Adrenal gland (tissue), 12 donors: Measurements from ENCODE around the gene LRRC25. TPM values are rescaled to one million over a fixed set of nuclear protein-coding genes. Genes with fewer than 3 reads are reported as not detected.
A peak's percentile ranks its signal among the peaks of the same experiment; 100 is the strongest.

Source experiments
- DNase-seq, 7 donors: peaks; one replicate each; pipeline ENCODE4 v3.0.0-alpha.2; 2019 to 2020
- H3K27ac ChIP-seq, 5 donors: fragments of 200-600 bp; sonication (generic) in 4 of 5; 1 replicate in 3 of 5; 2 replicates in 2 of 5; pipeline versions ENCODE4 v1.5.1 to v1.8.0; 2016 to 2020; ENCODE audit warnings: mild to moderate bottlenecking in 1 of 5
- H3K27me3 ChIP-seq: fragments of 200-600 bp; 2 replicates; pipeline ENCODE4 v1.8.0; 2021
- H3K36me3 ChIP-seq, 2 donors: fragments of 200-600 bp; replicated peaks in 1 of 2; 1 replicate in 1 of 2; 2 replicates in 1 of 2; pipeline versions ENCODE4 v1.5.1 to v1.8.0; 2018 to 2022
- H3K4me1 ChIP-seq, 2 donors: fragments of 200-600 bp; replicated peaks in 1 of 2; 1 replicate in 1 of 2; 2 replicates in 1 of 2; pipeline versions ENCODE4 v1.5.1 to v1.8.0; 2018 to 2021
- H3K4me3 ChIP-seq, 4 donors: fragments of 200-600 bp; sonication (generic) in 3 of 4; one replicate each; pipeline ENCODE4 v1.5.1; 2016 to 2018
- H3K9me3 ChIP-seq, 3 donors: fragments of 200-600 bp; sonication (generic) in 1 of 3; replicated peaks in 1 of 3; 1 replicate in 2 of 3; 2 replicates in 1 of 3; pipeline versions ENCODE4 v1.5.1 to v1.8.0; 2016 to 2021
- POLR2A ChIP-seq, 2 donors: fragments of 450-650 bp; IDR thresholded peaks; one replicate each; pipeline ENCODE4 v1.6.1; 2017; ENCODE audit warnings: antibody characterized with exemption in 2 of 2, mild to moderate bottlenecking in 2 of 2, moderate library complexity in 1 of 2
- WGBS, 4 donors: extraction: QIAGEN DNeasy Blood & Tissue Kit in 2 of 4; methylation state at CpG; one replicate each; pipeline versions ENCODE4 v1.1.5 to v1.1.7; 2013 to 2017; 5-methylcytosine and 5-hydroxymethylcytosine counted together
- intact Hi-C, 2 donors: fragments of 100-400 bp; cut with DNase I; formaldehyde crosslinking; loops; one replicate each; pipeline versions ENCODE4 v1.14.1 to v1.15.0; 2022 to 2023
- polyA plus RNA-seq, 3 donors: library from polyadenylated mRNA; stranded (reverse); fragments of 200-250 nt in 2 of 3; fragments of 350-450 nt in 1 of 3; fragmentation: Illumina TruSeq in 1 of 3; extraction: RNeasy Lipid Tissue Mini Kit (QIAGEN cat#74804) in 1 of 3; gene quantifications; one replicate each; pipeline ENCODE4 v1.2.3, GENCODE V29; 2013 to 2014
- total RNA-seq, 9 donors: library from RNA; depleted of rRNA in 4 of 9; stranded (reverse); fragments of >200 nt in 4 of 9; fragments of 120-200 nt in 1 of 9; fragmentation: NEBNext Ultra II Directional in 1 of 9; extraction: Animal tissue kit (Norgen Biotek cat#: 25700) in 1 of 9; gene quantifications; one replicate each; pipeline versions ENCODE4 v1.1.0 to v1.2.4, GENCODE V29; 2013 to 2023
- TF ChIP-seq, protein P1 (sequence below), 6 experiments: fragments of 450-650 bp in 4 of 6; fragments of 200-600 bp in 2 of 6; sonication (generic) in 1 of 6; IDR thresholded peaks; 1 replicate in 5 of 6; 2 replicates in 1 of 6; pipeline versions ENCODE4 v1.5.1 to v1.8.0; 2016 to 2021; ENCODE audit warnings: antibody characterized with exemption in 6 of 6, mild to moderate bottlenecking in 2 of 6, moderate library complexity in 1 of 6
- donor health status: healthy with polysubstance abuse.
- donor health status: Bipolar disorder and iron deficiency.
- donor health status: DM: yes; HTN: yes; CAD: no.
- donor health status: DM: no; HTN: no; CAD: no.
- donor health status: DM: no; HTN: no; CAD: no.
- donor health status: DM: yes; HTN: yes; CAD: no.

Gene LRRC25
- total and polyA plus RNA-seq, 12 donors = 1.5 to 38.2 (median 17.0) TPM

DNA sequence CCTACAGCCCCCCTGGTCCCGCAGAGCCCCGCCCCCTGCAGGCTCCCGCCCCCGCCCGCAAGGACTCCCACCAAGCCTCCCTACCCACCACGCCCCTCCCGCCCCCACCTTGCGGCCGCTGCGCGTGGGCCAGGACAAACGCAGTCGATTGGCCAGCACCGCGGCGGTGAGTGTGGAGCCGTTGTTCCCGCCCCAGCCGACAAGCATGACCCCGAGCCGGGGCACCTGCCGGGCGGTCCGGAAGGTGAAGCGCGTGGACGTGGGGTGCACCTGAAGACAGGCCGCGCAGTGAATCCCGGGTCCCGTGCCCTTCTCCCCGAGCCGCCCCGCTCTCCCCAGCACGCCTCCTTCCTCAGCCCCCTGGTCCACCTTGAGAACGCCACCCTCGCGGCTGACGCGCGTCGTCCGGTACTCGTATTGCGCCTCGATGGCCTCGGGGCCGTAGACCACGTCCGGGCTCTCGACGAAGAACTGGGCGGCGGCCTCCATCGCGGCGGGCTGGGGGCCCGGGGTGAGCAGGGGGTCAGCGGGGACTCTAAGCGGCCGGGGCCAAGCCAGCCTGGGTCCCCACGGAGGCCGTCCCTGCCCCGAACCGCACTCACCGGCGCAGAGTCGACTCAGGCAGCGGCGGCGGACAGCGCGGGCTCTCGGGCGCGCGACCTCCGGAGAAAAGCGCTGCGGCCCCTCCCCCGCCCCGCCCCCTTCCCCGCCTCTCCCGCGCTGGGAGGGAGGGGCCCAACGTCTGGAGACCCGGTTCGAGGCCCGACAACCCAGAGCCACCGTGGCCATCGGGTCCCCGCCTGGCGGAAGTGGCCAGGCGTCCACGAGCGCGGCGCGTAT is 40.3 kb upstream of the LRRC25 start, which contains the start of gene ISYNA1:
ISYNA1 (minus strand) TSS at position 643 of the 840 bp plus-strand sequence; CDS start at position 489, 154 bp downstream.
- Histone ChIP-seq H3K27me3 (no peaks in the 10 kb centered on the region), H3K27ac (peak within 1 kb of the TSS; percentile 30 to 92 (median 66))

DNA sequence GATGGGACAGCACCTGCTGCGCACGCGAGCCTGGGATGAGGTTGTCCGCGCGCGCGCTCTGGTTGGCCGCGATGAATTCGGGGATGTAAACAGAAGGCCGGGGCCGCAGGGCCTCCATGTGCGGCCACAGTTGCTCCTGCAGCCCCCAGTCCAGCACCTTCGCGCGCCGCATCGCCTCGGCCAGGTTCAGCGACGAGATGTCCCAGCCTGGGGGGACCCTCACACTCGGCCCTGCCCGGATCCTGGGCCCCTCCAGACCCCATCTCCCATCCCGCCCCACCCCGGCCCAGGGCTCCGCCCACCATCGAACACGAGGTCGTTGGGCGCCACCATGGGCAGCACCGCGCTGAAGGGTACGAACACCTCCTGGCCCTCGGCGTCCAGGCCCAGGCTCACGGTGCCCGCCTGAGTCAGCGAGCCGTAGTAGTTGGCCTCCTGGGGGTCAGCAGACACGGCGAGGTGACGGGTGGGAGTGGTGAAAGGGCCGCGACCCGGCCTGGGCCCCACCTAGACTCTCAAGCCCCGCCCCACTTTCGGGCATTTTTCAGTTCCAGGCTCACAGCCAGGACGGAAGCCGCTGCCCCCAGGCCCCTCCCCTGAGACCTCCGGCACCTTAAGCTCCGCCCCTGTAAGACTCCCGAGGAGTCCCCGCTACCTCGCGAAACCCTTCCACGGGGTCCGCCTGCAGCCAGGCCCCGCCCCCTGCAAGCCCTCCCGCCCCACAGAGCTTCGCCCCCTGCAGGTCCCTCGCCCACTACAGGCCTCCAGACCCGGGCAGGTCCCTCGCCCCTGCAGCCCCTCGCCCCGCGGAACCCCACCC is 39.5 kb upstream of the LRRC25 start:
- Histone ChIP-seq H3K27me3 (no peaks in the 10 kb centered on the region), H3K36me3 (no peaks in the 10 kb centered on the region), H3K27ac (peak overlapping the region in 2 of 5 donors; percentile 62 to 92), H3K9me3 (no peaks in the 10 kb centered on the region), H3K4me3 (peak overlapping the region in 2 of 4 donors; percentile 40 to 72), H3K4me1 (peaks cover 29 to 39% of the 10 kb centered on the region in 2 donors)
- WGBS, 4 donors = 23 to 61% (median 38%) methylated on average over 16 to 67 of the region's 67 CpGs
- intact Hi-C loops = no loop called here
- TF ChIP-seq, protein P1, sequence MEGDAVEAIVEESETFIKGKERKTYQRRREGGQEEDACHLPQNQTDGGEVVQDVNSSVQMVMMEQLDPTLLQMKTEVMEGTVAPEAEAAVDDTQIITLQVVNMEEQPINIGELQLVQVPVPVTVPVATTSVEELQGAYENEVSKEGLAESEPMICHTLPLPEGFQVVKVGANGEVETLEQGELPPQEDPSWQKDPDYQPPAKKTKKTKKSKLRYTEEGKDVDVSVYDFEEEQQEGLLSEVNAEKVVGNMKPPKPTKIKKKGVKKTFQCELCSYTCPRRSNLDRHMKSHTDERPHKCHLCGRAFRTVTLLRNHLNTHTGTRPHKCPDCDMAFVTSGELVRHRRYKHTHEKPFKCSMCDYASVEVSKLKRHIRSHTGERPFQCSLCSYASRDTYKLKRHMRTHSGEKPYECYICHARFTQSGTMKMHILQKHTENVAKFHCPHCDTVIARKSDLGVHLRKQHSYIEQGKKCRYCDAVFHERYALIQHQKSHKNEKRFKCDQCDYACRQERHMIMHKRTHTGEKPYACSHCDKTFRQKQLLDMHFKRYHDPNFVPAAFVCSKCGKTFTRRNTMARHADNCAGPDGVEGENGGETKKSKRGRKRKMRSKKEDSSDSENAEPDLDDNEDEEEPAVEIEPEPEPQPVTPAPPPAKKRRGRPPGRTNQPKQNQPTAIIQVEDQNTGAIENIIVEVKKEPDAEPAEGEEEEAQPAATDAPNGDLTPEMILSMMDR (IDR thresholded peaks at IDR 0.05) = no peak
- no peak for TF ChIP-seq POLR2A (IDR thresholded peaks at IDR 0.05)
- DNase-seq = peak; percentile 76 to 93 (median 85)

More for the DNA sequence above, 40.3 kb upstream of the LRRC25 start, which contains the start of gene ISYNA1:
- Histone ChIP-seq H3K4me3 (peak within 1 kb of the TSS in 2 of 4 donors; percentile 40 to 72), H3K36me3 (no peaks in the 10 kb centered on the region), H3K4me1 (peaks cover 27 to 36% of the 10 kb centered on the region in 2 donors), H3K9me3 (no peaks in the 10 kb centered on the region)
- intact Hi-C loops = no loop called here
- DNase-seq = peak in 6 of 7 donors; percentile 62 to 86 (median 74)
- peak in 1 of 2 donors; percentile 21 for TF ChIP-seq POLR2A (IDR thresholded peaks at IDR 0.05)
- TF ChIP-seq, protein P1 (IDR thresholded peaks at IDR 0.05) = no peak
- 0 to 1% (median 1%) methylated on average over 4 to 99 of the region's 99 CpGs; no CpG with 5 or more reads in 1 of the 4 donors for WGBS, 4 donors

DNA sequence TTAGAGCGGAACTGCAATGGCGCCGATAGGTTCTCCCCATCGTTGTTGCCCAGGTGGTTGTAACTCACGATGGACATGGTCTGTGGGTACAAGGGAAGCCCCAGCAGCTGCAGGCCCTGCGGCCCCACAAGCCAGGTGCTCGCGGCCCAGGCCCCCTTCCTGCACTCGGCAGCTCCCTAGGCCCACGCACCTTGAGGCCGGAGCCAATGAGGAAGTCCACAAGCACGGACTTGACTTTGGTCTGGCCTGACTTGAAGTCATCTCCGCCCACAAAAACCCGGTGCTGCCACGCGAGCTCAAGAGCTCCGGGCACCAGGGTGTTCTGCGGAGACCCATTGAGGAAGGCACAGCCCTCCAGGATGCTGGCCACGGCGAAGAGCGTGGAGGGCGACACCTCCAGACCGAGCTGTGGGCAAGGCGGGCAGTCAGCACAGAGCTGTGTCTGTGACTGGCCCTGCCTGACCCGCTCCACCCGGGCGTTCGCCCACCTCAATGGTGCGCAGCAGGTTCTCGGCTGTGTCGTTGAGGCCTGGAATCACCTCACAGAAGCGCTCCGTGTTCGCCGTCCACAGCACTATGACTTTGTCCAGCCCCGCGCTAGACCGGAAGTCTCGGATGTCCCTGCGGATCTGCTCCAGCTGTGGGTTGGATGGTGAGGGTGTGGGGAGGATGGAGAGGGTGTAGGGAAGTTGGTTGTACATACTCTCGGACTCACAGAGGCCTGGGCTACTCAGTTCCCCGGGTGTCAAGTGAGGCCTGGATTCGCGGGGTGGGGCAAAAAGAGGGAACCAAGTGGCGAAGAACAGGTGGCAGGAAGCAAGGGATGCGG is 38.6 kb upstream of the LRRC25 start:
- H3K27ac ChIP-seq = peak overlapping the region in 2 of 5 donors; percentile 62 to 92
- H3K9me3 ChIP-seq = no peaks in the 10 kb centered on the region
- TF ChIP-seq POLR2A (IDR thresholded peaks at IDR 0.05) = no peak
- TF ChIP-seq, protein P1 (IDR thresholded peaks at IDR 0.05) = no peak
- DNase-seq = peak in 4 of 7 donors; percentile 11 to 69 (median 44)
- H3K36me3 ChIP-seq = no peaks in the 10 kb centered on the region
- no peak overlapping the region for H3K4me3 ChIP-seq
- 78 to 86% (median 86%) methylated on average over 34 to 46 of the region's 46 CpGs for WGBS, 4 donors
- no peaks in the 10 kb centered on the region for H3K27me3 ChIP-seq
- intact Hi-C loops = no loop called here
- H3K4me1 ChIP-seq = peaks cover 29 to 39% of the 10 kb centered on the region in 2 donors
